ENCODE results near the gene AGAP1. TPM values are rescaled to one million over a fixed set of nuclear protein-coding genes. Genes with fewer than 3 reads are reported as not detected.

AGAP1 gene
- total RNA-seq, 1 experiment from 2014 or later, result 25.8 TPM

GRCh38 chr2:235694721-235695601, 201.1 kb downstream of the AGAP1 start:
- Histone ChIP-seq H2BK15ac (ENCODE audit: low read depth, low read length) (no peak overlapping the region), H3K4ac (ENCODE audit: low read depth, low read length) (no peak overlapping the region), H2BK12ac (ENCODE audit: insufficient read length, low read depth, low read length) (no peak overlapping the region), H4K8ac (replicated peaks; ENCODE audit: insufficient read length, low read depth, low read length) (no peak overlapping the region), H3K14ac (ENCODE audit: insufficient read depth, low read length) (no peak overlapping the region), H2BK5ac (ENCODE audit: insufficient read length, low read length) (no peak overlapping the region), H3K27me3 (ENCODE audit: insufficient read depth, low read length) (no peaks in the 10 kb centered on the region), H3K9ac (ENCODE audit: extremely low read depth, insufficient read length, low read length) (no peak overlapping the region), H3K56ac (ENCODE audit: insufficient read length, low read depth, low read length) (no peak overlapping the region), H3K27ac (ENCODE audit: insufficient read length, low read depth, low read length) (no peak overlapping the region), H4K5ac (ENCODE audit: insufficient read length, low read depth, low read length) (no peak overlapping the region), H2AFZ (ENCODE audit: low read length) (no peak overlapping the region), H2AK5ac (ENCODE audit: insufficient read length, low read length) (no peak overlapping the region), H4K20me1 (ENCODE audit: control insufficient read depth, insufficient read depth, insufficient read length) (peaks cover 3% of the 10 kb centered on the region), H3K79me2 (ENCODE audit: insufficient read depth, low read length) (peaks cover 12% of the 10 kb centered on the region; the same call in 1 of the 2 replicates), H3K79me1 (ENCODE audit: insufficient read depth, low read depth, low read length, poor library complexity, severe bottlenecking) (peaks cover 7% of the 10 kb centered on the region), H3T11ph (ENCODE audit: low read length) (no peak overlapping the region), H3K23me2 (ENCODE audit: insufficient read length, low read depth, low read length, poor library complexity, severe bottlenecking) (no peaks in the 10 kb centered on the region), H3K18ac (ENCODE audit: insufficient read length, low read depth, low read length) (no peak overlapping the region), H3K4me1 (ENCODE audit: insufficient read depth, low read length) (peaks cover 3% of the 10 kb centered on the region; the same call in 1 of the 2 replicates), H3K9me3 (ENCODE audit: control insufficient read depth, low read depth, low read length) (no peaks in the 10 kb centered on the region), H4K91ac (ENCODE audit: insufficient read length, low read depth, low read length) (no peak overlapping the region), H3K4me2 (ENCODE audit: insufficient read depth, insufficient read length, low read length) (no peak overlapping the region), H2BK20ac (ENCODE audit: low read depth, low read length, poor library complexity, severe bottlenecking) (no peak overlapping the region), H2BK120ac (ENCODE audit: low read depth, low read length, poor library complexity, severe bottlenecking) (no peak overlapping the region), H3K23ac (ENCODE audit: insufficient read length, low read depth, low read length) (no peak overlapping the region)
- WGBS (ENCODE audit: extremely low coverage, insufficient read length, low lambda C conversion rate), result no CpG with 5 or more reads among the region's 17 CpGs
- DNase-seq, result no peak
- peaks cover 39 to 50% of the 10 kb centered on the region in 2 experiments for H3K4me1 Mint-ChIP-seq
- peaks cover 8 to 14% of the 10 kb centered on the region in 2 experiments for H3K9me3 Mint-ChIP-seq
- peaks cover 6 to 19% (median 14%) of the 10 kb centered on the region in 3 experiments; a peak in 6 of 7 replicates for H3K36me3 Mint-ChIP-seq (ENCODE audit: insufficient read depth in 1 of 3, low read depth in 3 of 3)
- no peak overlapping the region for H3K4me3 Mint-ChIP-seq
- H3K27me3 Mint-ChIP-seq (ENCODE audit: low read depth), result no peaks in the 10 kb centered on the region
- no peak for TF ChIP-seq CTCF (conservative IDR thresholded peaks at IDR 0.05)
- H3K27ac Mint-ChIP-seq, result peak overlapping the region in 2 of 3 experiments; percentile 7 to 30; a peak in 1 of 7 replicates

All from H9 (cell line).